ENCODE data around the gene STAU1.
"Not testable (repeated sequence)": the region's sequence is repeated elsewhere in the genome, so short reads cannot be mapped to it uniquely, and the experiment has no call there.

The STAU1 gene

GRCh38 chr20:49203011-49203410 lies 14.9 kb upstream of the STAU1 start:
- DNase-seq = no peak

DNA sequence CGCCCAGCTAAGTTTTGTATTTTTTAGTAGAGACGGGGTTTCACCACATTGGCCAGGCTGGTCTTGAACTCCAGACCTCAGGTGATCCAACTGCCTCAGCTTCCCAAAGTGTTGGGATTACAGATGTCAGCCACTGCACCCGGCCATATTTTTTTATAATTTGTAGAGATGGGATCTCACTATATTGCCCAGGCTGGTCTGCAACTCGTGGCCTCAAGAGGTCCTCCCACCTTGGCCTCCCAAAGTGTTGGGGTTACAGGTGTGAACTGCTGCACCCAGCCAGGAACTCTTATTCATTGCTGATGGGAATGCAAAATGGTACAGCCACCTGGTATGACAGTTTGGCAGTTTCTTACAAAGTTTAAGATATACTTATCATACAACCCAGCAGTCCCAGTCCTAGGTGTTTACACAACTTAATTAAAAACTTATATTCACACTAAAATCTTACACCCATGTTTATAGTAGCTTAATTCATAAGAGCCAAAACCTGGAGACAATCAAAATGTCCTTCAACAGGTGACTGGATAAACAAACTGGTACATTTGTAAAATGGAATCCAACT lies 11.7 kb upstream of the STAU1 start:
- DNase-seq = no peak

GRCh38 chr20:49192944-49193518 lies 4.9 kb upstream of the STAU1 start:
- not testable (repeated sequence) for DNase-seq

- DNase-seq = no peak
Observed at GRCh38 chr20:49187330-49187850, 744 bp downstream of the STAU1 start.

GRCh38 chr20:49186535-49187329 lies 1.4 kb downstream of the STAU1 start:
- peak; percentile 64 for DNase-seq

DNA sequence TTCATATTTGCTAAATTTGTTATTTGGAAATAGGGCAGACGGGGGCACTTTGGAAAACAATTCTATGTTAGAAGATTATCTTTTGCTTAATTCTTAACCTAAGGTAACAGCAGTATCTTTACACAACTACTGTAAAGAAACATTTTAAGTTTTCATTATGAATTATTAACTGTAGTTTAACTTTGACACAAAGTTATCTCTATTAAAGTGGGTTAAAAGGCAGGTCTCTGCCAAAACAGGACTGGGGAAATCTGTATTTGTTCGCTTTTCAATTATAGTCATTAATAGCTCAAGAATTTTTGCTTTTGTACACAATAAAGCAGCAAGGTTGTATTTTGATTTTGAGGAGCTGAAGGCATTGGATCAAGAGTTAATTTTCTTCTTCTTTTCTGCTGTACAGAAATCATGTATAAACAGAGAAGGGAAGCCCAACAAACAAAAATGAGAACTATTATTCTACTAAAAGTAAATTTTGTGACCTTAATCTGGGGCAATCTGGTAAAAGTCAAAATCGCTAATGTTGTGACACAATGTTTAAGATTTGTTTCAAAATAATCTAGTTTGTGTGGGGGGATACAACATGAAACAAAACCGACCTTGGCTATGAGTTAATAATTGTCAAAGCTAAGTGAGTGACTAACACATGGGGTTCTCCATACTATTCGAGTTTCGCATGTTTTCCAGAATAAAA lies 2.9 kb downstream of the STAU1 start:
- no peak for DNase-seq

- no peak for DNase-seq
Observed at GRCh38 chr20:49184691-49185070, 3.5 kb downstream of the STAU1 start.

DNA sequence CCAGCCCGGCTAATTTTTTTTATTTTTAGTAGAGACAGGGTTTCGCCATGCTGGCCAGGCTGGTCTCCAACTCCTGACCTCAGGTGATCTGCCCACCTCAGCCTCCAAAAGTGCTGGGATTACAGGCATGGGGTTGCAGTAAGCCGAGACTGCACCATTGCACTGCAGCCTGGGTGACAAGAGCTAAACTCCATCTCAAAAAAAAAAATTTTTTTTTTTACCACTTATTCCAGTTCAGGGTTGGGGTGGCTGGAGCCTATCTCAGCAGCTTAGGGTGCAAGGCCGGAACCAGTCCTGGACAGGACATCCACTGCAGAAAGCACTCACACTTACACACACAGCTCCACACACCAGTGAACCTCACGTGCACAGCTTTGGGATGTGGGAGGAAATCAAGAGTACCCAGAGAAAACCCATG lies 4.0 kb downstream of the STAU1 start:
- DNase-seq = not testable (repeated sequence)

- DNase-seq = no peak
Observed at GRCh38 chr20:49183444-49183843, 4.7 kb downstream of the STAU1 start.

DNA sequence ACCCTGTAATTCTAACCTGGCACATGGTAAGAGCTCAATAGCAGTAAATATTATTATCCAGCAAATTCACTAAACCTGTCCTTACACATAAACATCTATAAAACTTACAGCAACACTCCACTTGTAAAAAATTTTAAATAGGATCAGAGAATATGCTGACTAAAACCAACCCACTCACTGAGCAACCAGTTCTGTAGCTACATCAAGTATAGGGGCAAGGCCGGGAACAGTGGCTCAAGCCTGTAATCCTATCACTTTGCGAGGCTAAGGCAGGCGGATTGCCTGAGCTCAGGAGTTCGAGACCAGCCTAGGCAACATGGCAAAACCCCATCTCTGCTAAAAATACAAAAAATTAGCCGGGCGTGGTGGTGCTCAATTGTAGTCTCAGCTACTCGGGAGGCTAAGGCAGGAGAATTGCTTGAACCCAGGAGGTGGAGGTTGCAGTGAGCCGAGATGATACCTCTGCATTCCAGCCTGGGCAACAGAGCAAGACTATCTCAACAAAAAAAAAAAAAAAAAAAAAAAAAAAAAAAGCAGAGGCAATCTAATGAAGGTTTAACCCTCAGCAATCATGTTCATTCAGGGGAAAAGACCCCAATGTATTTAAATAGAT lies 6.8 kb downstream of the STAU1 start:
- no peak for DNase-seq

DNA sequence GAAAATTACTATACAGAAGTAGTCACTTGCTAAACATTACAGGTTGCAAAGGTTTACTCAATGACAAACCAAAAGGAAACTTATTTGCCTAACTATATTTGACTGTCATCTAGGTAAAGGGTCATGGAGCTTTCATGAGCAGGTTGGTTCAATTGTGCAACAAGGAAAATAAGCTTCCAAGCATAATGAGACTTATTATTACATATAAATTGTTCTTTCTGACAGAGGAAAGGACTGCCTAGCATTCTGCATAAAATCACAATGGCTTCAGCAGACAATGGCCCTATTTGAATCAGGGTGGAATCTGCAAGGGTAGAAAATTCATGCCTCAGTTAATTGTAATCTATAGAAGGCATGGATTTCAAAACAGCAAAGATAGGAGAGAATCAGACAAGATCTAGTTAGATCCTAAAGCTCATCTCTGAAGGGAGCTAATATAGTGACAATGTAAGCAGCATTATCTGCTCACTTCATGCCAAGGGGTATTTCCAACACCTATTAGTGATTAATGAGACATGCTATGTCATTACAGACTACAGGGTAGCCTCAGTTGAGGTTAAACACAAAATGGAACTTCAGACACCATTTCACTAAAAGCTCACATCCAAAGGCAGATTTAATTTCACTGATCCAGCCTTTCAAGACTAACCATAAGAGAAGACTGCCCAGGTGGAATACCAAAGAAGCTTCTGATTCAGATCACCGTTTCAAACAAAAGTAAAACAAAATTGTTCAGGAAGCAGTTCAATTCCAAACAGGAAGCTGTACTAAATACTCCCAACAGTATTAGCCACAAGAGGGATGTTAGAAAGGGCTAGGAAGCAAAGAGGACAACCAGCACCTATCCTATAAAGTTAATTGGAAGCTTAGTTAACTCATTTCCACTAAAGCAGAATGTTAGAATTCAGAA lies 8.5 kb downstream of the STAU1 start:
- DNase-seq = no peak

DNA sequence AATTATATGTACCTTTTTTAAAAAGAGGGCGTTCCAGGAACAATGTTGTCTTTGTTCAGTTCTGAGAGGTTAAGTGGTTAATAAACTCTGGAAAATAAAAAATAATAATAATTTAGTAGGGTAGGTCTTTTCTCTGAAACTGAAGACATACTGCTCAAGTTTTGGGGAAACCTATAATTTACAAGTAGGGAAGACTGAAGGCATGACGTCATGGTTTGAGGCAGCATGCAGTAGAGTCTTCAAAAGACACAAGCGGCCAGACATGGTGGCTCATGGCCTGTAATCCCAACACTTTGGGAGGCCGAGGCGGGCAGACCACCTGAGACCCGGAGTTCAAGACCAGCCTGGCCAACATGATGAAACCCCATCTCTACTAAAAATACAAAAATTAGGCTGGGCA lies 14.0 kb downstream of the STAU1 start:
- DNase-seq = no peak

DNA sequence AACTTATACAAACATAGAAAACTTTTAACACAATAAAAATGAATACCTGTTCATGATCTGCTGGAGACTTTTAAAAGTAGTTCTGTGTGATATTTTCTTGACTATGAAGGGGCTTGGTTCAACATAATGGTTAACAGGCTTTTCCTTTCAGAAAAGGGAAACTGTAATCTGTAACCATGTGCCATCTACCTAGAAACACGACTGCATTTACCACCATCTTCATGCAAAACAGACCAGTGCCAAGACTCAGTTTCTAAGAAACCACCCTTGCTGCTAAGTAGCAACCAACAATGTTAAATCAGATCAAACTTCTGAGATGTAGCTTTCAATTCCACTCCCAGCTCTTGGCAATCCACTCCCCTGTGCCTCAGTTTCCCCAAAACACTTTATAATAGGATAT lies 15.7 kb downstream of the STAU1 start:
- no peak for DNase-seq

GRCh38 chr20:49171909-49172308 lies 16.2 kb downstream of the STAU1 start:
- no peak for DNase-seq

DNA sequence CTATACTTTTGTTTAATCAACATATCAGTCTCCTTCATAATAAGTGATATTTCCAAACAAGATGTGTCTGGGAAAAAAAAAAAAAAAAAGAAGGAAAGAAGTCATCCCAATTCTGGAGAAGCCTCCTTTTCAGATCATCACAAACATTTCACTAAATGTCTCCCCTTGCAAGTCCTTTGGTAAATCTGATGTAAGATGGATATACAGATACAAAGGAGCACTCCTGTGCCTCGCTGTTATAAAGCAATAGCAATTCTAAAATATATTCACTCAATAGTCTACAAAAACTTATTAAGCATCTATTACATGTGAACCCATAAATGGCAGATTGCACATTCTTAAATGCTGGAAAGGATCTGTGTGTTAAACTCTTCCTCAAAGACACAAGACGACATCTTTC lies 17.4 kb downstream of the STAU1 start:
- DNase-seq = no peak

- DNase-seq = no peak
Observed at GRCh38 chr20:49169547-49169946, 18.6 kb downstream of the STAU1 start.

DNA sequence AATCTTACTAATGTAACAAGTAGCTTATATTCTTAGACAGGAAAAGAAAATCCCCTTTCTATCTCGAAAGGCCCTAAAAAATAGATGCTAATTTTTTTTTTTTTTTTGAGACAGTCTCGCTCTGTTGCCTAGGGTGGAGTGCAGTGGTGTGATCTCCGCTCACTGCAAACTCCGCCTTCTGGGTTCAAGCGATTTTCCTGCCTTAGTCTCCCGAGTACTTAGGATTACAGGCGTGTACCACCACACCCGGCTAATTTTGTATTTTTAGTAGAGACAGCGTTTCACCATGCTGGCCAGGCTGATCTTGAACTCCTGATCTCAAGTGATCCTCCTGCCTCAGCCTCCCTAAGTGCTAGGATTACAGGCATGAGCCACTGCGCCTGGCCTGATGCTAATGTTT lies 19.3 kb downstream of the STAU1 start:
- not testable (repeated sequence) for DNase-seq

GRCh38 chr20:49167811-49168507 lies 20.2 kb downstream of the STAU1 start:
- DNase-seq = no peak

- DNase-seq = no peak
Observed at GRCh38 chr20:49166534-49167449, 21.3 kb downstream of the STAU1 start.

GRCh38 chr20:49165611-49166010 lies 22.5 kb downstream of the STAU1 start:
- no peak for DNase-seq

Data from stimulated activated CD4-positive, alpha-beta T cell treated with anti-CD3 and anti-CD28 coated beads, Interleukin-1b, Interleukin-23, amount 100 ng/mL, for 48 hours (primary cell).